Activated T-cell treated with anti-CD3 and anti-CD28 coated beads, Interleukin-2, amount 50 U/mL, for 1 hour (primary cell): ENCODE results near the gene TAS2R40.

Experiments used
- DNase-seq: peaks from one replicate; pipeline ENCODE4 v3.0.0-alpha.2; 2020

TAS2R40 gene

GRCh38 chr7:143225047-143225446, 3.2 kb downstream of the TAS2R40 start:
- no peak for DNase-seq

GRCh38 chr7:143227806-143228205, 6.0 kb downstream of the TAS2R40 start:
- no peak for DNase-seq

GRCh38 chr7:143229054-143229790, 7.4 kb downstream of the TAS2R40 start:
- no peak for DNase-seq

GRCh38 chr7:143230602-143231457, 9.0 kb downstream of the TAS2R40 start:
- DNase-seq = no peak

- DNase-seq = no peak
Observed at GRCh38 chr7:143233816-143234532, 12.1 kb downstream of the TAS2R40 start.

GRCh38 chr7:143234533-143234875, 12.7 kb downstream of the TAS2R40 start:
- DNase-seq = no peak

GRCh38 chr7:143235561-143235960, 13.7 kb downstream of the TAS2R40 start:
- DNase-seq = no peak

GRCh38 chr7:143236408-143236990, 14.7 kb downstream of the TAS2R40 start:
- no peak for DNase-seq

GRCh38 chr7:143237366-143237765, 15.5 kb downstream of the TAS2R40 start:
- no peak for DNase-seq

GRCh38 chr7:143238289-143238980, 16.6 kb downstream of the TAS2R40 start:
- no peak for DNase-seq

GRCh38 chr7:143239813-143240212, 18.0 kb downstream of the TAS2R40 start:
- DNase-seq = no peak

- peak; percentile 66 for DNase-seq
Observed at GRCh38 chr7:143240291-143241168, 18.7 kb downstream of the TAS2R40 start.

GRCh38 chr7:143242306-143242705, 20.5 kb downstream of the TAS2R40 start:
- no peak for DNase-seq

- DNase-seq = no peak
Observed at GRCh38 chr7:143243111-143243510, 21.3 kb downstream of the TAS2R40 start.

GRCh38 chr7:143243614-143244013, 21.8 kb downstream of the TAS2R40 start:
- no peak for DNase-seq

- no peak for DNase-seq
Observed at GRCh38 chr7:143244321-143244720, 22.5 kb downstream of the TAS2R40 start.

- no peak for DNase-seq
Observed at GRCh38 chr7:143245123-143245522, 23.3 kb downstream of the TAS2R40 start.

GRCh38 chr7:143247372-143247771, 25.5 kb downstream of the TAS2R40 start:
- DNase-seq = no peak

- DNase-seq = no peak
Observed at GRCh38 chr7:143248761-143249354, 27.0 kb downstream of the TAS2R40 start.

GRCh38 chr7:143250199-143250598, 28.4 kb downstream of the TAS2R40 start:
- no peak for DNase-seq

- DNase-seq = no peak
Observed at GRCh38 chr7:143250822-143251221, 29.0 kb downstream of the TAS2R40 start.
